ENCODE measurements around the gene POLR2H.

DNA sequence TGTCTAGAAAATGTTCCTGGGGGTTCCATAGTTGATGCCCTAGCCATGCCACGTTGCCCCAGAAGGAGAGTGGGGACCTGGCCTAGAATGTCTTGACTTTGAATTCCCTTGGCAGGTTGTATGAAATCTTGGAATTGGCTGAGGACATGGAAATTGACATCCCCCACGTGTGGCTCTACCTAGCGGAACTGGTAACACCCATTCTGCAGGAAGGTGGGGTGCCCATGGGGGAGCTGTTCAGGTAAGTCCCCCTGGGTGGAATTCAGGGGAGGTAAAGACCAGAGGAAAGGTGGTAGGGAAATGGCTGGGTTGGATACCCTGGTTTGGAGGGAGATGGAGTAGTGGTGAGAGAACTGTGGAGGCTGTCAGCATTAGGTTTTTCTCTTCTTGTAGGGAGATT, 33.0 kb upstream of the POLR2H start:
- TF ChIP-seq, protein P1, sequence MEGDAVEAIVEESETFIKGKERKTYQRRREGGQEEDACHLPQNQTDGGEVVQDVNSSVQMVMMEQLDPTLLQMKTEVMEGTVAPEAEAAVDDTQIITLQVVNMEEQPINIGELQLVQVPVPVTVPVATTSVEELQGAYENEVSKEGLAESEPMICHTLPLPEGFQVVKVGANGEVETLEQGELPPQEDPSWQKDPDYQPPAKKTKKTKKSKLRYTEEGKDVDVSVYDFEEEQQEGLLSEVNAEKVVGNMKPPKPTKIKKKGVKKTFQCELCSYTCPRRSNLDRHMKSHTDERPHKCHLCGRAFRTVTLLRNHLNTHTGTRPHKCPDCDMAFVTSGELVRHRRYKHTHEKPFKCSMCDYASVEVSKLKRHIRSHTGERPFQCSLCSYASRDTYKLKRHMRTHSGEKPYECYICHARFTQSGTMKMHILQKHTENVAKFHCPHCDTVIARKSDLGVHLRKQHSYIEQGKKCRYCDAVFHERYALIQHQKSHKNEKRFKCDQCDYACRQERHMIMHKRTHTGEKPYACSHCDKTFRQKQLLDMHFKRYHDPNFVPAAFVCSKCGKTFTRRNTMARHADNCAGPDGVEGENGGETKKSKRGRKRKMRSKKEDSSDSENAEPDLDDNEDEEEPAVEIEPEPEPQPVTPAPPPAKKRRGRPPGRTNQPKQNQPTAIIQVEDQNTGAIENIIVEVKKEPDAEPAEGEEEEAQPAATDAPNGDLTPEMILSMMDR (IDR thresholded peaks at IDR 0.05; ENCODE audit: low read depth, low read length, poor library complexity, severe bottlenecking): no peak
- no peak for TF ChIP-seq EZH2phosphoT487 (IDR thresholded peaks at IDR 0.05; ENCODE audit: borderline replicate concordance, low read length)

Measured in DOHH2 (cell line).